CD4-positive, alpha-beta T cell (primary cell): ENCODE data around the gene IQSEC3. TPM values are rescaled to one million over a fixed set of nuclear protein-coding genes. Genes with fewer than 3 reads are reported as not detected.

Experiments
- ATAC-seq: fragments of 200-7000 bp; cut with Tn5 transposase; one replicate; pipeline ENCODE4 v1.10.0; 2022; ENCODE audit warnings: mild to moderate bottlenecking; ENCODE audit not compliant: poor library complexity
- CTCF ChIA-PET: fragments of 350-600 bp; sonication (Branson Sonifier 250); formaldehyde crosslinking; loops from one replicate; lab custom pipeline; 2021; ENCODE audit warnings: antibody characterized with exemption, inconsistent platforms; lab: Charles Lee
- POLR2A ChIA-PET: fragments of 350-600 bp; sonication (Branson Sonifier 250); formaldehyde crosslinking; loops from one replicate; lab custom pipeline; 2021; ENCODE audit warnings: antibody characterized with exemption, inconsistent platforms; lab: Charles Lee
- DNase-seq, 14 experiments: peaks; one replicate each; pipeline ENCODE4 v3.0.0-alpha.2; 2013 to 2020; ENCODE audit warnings: mixed read lengths in 2 of 14
- H3K27ac ChIP-seq, 2 donors: one replicate each; pipeline versions ENCODE4 v1.5.1 to v1.7.0; 2013; ENCODE audit warnings: low read length in 2 of 2, low read depth in 1 of 2, mild to moderate bottlenecking in 1 of 2
- H3K27me3 ChIP-seq, 2 experiments: 1 replicate in 1 of 2; 2 replicates in 1 of 2; pipeline versions ENCODE4 v1.6.1 to v1.7.0; 2013; ENCODE audit warnings: low read length in 2 of 2, control low read depth in 1 of 2, mild to moderate bottlenecking in 1 of 2, moderate library complexity in 1 of 2; ENCODE audit not compliant: insufficient read depth in 2 of 2, control insufficient read depth in 1 of 2
- H3K36me3 ChIP-seq: one replicate; pipeline ENCODE4 v1.6.1; 2013; ENCODE audit warnings: low read length, control low read depth; ENCODE audit not compliant: insufficient read depth
- H3K4me1 ChIP-seq: one replicate; pipeline ENCODE4 v1.6.1; 2013; ENCODE audit warnings: low read length, control low read depth; ENCODE audit not compliant: insufficient read depth
- H3K4me3 ChIP-seq: one replicate; pipeline ENCODE4 v1.5.1; 2013; ENCODE audit warnings: mild to moderate bottlenecking, low read length, moderate library complexity
- H3K9me3 ChIP-seq, 2 experiments: 1 replicate in 1 of 2; 2 replicates in 1 of 2; pipeline versions ENCODE4 v1.6.1 to v1.7.0; 2013; ENCODE audit warnings: low read length in 2 of 2, mild to moderate bottlenecking in 2 of 2, control low read depth in 1 of 2, moderate library complexity in 1 of 2; ENCODE audit not compliant: control insufficient read depth in 1 of 2, insufficient read depth in 1 of 2
- H3K27ac Mint-ChIP-seq: one replicate; pipeline ENCODE4 v1.8.0; 2020; ENCODE audit warnings: mixed read lengths
- H3K27me3 Mint-ChIP-seq: one replicate; pipeline ENCODE4 v1.8.0; 2021; ENCODE audit warnings: mixed read lengths
- H3K36me3 Mint-ChIP-seq: one replicate; pipeline ENCODE4 v1.8.0; 2021; ENCODE audit warnings: low read depth, mixed read lengths
- H3K4me1 Mint-ChIP-seq: one replicate; pipeline ENCODE4 v1.8.0; 2021; ENCODE audit warnings: low read depth, mixed read lengths
- H3K4me3 Mint-ChIP-seq: one replicate; pipeline ENCODE4 v1.8.0; 2020; ENCODE audit warnings: mild to moderate bottlenecking, mixed read lengths
- H3K9me3 Mint-ChIP-seq: one replicate; pipeline ENCODE4 v1.8.0; 2020; ENCODE audit warnings: mixed read lengths
- intact Hi-C, 2 experiments: fragments of 100-400 bp; cut with DNase I in 1 of 2; cut with micrococcal nuclease in 1 of 2; formaldehyde crosslinking; loops; one replicate each; pipeline versions ENCODE4 v1.15.1 to v1.9.0; 2023 to 2025; cut with DNase I, micrococcal nuclease
- total RNA-seq, 174 experiments: library from RNA in 2 of 174; stranded (reverse) in 2 of 174; gene quantifications; one replicate each; pipeline ENCODE4 v1.2.3 and lab custom pipeline; 2021 to 2026
- TF ChIP-seq, protein P1 (sequence below): fragments of 200-600 bp; IDR thresholded peaks from one replicate; pipeline ENCODE4 v1.8.0; 2022; ENCODE audit warnings: antibody characterized with exemption, mild to moderate bottlenecking

The IQSEC3 gene
- total RNA-seq, 2 experiments from 2014 or later: 0.19 TPM; not detected in 1

- ATAC-seq (no peak), DNase-seq (no peak)
- no peak overlapping the region for H3K27ac ChIP-seq
- TF ChIP-seq, protein P1, sequence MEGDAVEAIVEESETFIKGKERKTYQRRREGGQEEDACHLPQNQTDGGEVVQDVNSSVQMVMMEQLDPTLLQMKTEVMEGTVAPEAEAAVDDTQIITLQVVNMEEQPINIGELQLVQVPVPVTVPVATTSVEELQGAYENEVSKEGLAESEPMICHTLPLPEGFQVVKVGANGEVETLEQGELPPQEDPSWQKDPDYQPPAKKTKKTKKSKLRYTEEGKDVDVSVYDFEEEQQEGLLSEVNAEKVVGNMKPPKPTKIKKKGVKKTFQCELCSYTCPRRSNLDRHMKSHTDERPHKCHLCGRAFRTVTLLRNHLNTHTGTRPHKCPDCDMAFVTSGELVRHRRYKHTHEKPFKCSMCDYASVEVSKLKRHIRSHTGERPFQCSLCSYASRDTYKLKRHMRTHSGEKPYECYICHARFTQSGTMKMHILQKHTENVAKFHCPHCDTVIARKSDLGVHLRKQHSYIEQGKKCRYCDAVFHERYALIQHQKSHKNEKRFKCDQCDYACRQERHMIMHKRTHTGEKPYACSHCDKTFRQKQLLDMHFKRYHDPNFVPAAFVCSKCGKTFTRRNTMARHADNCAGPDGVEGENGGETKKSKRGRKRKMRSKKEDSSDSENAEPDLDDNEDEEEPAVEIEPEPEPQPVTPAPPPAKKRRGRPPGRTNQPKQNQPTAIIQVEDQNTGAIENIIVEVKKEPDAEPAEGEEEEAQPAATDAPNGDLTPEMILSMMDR: no peak
- Mint-ChIP-seq H3K4me1 (no peaks in the 10 kb centered on the region), H3K4me3 (no peak overlapping the region), H3K27ac (no peak overlapping the region), H3K27me3 (peaks cover 50% of the 10 kb centered on the region), H3K9me3 (no peaks in the 10 kb centered on the region), H3K36me3 (no peaks in the 10 kb centered on the region)
- H3K4me1 ChIP-seq: no peaks in the 10 kb centered on the region
- intact Hi-C loops: no loop called here
- no peaks in the 10 kb centered on the region for H3K36me3 ChIP-seq
- peaks cover 0 to 6% of the 10 kb centered on the region in 2 experiments for H3K27me3 ChIP-seq
- H3K9me3 ChIP-seq: peaks cover 0 to 11% of the 10 kb centered on the region in 2 experiments
- no peak overlapping the region for H3K4me3 ChIP-seq
- ChIA-PET POLR2A (no interaction called here), CTCF (no interaction called here)
These were observed 62.4 kb downstream of the IQSEC3 start for GRCh38 chr12:129001-129400.

DNA sequence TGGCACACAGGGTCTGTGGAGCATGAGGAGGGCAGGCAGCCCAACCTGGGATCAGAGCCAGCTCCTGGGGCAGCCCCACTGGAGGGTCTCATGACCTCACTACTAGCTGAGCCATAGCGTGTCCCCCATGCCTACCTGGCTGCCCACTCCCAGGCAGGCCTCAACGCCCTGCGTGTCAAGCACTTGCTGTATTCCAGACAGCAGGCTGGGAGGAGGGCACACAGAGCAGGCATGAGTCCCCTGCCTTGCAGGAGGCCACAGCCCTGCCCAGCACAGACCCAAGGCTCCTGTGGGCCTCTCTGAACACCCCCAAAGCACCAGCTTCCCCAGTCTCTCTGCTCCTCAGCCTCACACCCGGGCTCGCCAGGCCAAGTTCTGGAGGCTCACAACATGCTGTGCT is 64.0 kb downstream of the IQSEC3 start:
- no peaks in the 10 kb centered on the region for H3K9me3 Mint-ChIP-seq
- Histone ChIP-seq H3K36me3 (no peaks in the 10 kb centered on the region), H3K4me1 (no peaks in the 10 kb centered on the region), H3K27ac (no peak overlapping the region), H3K4me3 (no peak overlapping the region), H3K27me3 (peaks cover 0 to 6% of the 10 kb centered on the region in 2 experiments), H3K9me3 (peaks cover 0 to 11% of the 10 kb centered on the region in 2 experiments)
- TF ChIP-seq, protein P1: no peak
- no peaks in the 10 kb centered on the region for H3K4me1 Mint-ChIP-seq
- H3K36me3 Mint-ChIP-seq: no peaks in the 10 kb centered on the region
- intact Hi-C loops: no loop called here
- ATAC-seq (no peak), DNase-seq (no peak)
- CTCF ChIA-PET: no interaction called here
- no peak overlapping the region for H3K27ac Mint-ChIP-seq
- POLR2A ChIA-PET: no interaction called here
- H3K27me3 Mint-ChIP-seq: peaks cover 52% of the 10 kb centered on the region
- no peak overlapping the region for H3K4me3 Mint-ChIP-seq

GRCh38 chr12:131008-131407 is 64.4 kb downstream of the IQSEC3 start:
- no peaks in the 10 kb centered on the region for H3K4me1 ChIP-seq
- DNase-seq (no peak), ATAC-seq (no peak)
- H3K9me3 Mint-ChIP-seq: no peaks in the 10 kb centered on the region
- no peak overlapping the region for H3K4me3 ChIP-seq
- TF ChIP-seq, protein P1: no peak
- H3K27me3 ChIP-seq: peaks cover 0 to 6% of the 10 kb centered on the region in 2 experiments
- H3K27ac Mint-ChIP-seq: no peak overlapping the region
- ChIA-PET POLR2A (no interaction called here), CTCF (no interaction called here)
- peaks cover 57% of the 10 kb centered on the region for H3K27me3 Mint-ChIP-seq
- H3K27ac ChIP-seq: no peak overlapping the region
- H3K36me3 Mint-ChIP-seq: no peaks in the 10 kb centered on the region
- H3K36me3 ChIP-seq: no peaks in the 10 kb centered on the region
- intact Hi-C loops: no loop called here
- H3K4me3 Mint-ChIP-seq: no peak overlapping the region
- H3K9me3 ChIP-seq: peaks cover 0 to 11% of the 10 kb centered on the region in 2 experiments
- no peaks in the 10 kb centered on the region for H3K4me1 Mint-ChIP-seq
